NCI-H526 treated with DMSO at 0.1 percent for 48 hours (cell line): Measurements from ENCODE around the gene B3GAT1.

ENCODE experiments used
- DNase-seq: peaks from one replicate; lab custom pipeline; 2025; lab: John Stamatoyannopoulos, UW

The B3GAT1 gene

DNA sequence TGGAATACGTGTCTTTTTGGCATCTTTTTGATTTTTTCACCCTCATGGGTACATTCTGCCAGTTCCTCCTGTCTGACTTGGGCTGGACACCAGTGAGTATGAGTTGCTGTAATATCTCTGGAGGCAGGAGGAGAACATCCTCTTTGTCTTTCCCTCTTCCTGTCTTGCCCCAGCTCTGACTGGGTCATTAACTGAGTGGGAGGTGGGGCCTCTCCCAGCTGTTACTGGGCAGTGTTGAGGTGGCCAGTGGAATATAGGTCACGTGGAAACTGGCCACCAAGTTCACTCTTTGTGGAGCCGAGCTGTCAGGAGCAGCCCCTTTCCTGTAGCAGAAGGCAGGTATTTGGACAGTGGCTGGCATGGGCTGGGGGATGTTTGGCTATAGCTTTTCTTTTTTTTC is 78.1 kb downstream of the B3GAT1 start:
- no peak for DNase-seq

DNA sequence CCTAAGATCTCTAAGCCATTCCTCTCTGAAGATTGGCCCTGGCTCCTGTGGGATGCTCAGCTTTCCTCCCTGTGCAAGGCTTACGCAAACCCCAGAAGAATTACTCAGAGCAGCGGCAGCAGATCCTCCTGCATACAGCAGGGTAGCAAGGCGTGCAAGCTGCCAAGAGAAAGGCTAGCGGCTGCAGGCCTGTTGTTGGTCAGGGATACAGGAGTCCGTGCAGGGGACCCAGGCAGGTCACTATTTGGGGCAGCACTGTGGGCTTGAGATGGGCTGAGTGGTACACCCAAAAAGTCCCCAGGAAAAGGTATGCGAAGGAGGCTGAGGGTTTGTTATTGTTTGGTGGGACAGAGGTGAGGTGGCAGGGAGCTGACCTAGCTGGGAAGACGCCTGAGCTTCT is 78.7 kb downstream of the B3GAT1 start:
- DNase-seq, result no peak

DNA sequence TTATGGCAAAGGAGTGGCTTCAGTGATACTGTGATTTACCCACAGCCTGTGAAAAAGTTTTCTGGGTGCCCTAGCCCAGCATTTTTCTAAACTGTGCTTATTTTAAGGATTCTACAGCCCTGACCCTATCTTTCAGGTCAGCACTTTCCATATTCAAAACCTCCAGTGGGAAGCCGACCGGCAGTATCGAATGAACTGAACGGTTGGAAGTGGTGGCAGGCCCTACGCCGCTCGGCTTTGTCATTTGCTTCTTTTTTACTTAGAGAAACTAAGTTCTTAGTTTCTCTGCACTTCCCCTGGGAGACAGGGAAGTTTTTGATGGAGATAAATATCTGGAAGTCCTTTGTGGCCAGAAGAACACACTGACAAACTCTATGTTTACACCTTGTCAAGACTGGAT is 79.3 kb downstream of the B3GAT1 start:
- DNase-seq, result peak; percentile 61

DNA sequence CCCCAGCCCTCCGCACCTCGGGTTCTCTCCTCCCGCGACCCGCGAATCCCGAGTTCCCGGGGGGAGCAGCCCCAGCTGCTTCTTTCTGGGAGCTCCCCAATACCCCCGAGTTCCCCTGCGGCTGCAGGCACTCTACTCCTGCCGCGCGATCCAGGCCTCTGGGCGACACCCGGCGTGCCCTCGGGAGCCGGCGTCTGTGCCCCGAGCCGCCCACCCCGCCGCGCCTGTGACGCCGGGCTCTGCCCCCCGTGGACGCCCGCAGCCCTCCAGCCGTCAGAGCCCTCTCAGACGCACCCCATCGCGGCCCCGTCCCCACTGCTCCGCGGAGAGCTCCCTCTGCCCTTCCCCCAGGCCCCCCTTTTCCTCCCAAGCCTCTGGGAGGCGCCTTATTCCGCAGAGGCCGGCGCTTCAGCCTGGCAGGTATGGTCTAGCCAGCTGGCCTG is 79.8 kb downstream of the B3GAT1 start:
- peak; percentile 74 for DNase-seq

DNA sequence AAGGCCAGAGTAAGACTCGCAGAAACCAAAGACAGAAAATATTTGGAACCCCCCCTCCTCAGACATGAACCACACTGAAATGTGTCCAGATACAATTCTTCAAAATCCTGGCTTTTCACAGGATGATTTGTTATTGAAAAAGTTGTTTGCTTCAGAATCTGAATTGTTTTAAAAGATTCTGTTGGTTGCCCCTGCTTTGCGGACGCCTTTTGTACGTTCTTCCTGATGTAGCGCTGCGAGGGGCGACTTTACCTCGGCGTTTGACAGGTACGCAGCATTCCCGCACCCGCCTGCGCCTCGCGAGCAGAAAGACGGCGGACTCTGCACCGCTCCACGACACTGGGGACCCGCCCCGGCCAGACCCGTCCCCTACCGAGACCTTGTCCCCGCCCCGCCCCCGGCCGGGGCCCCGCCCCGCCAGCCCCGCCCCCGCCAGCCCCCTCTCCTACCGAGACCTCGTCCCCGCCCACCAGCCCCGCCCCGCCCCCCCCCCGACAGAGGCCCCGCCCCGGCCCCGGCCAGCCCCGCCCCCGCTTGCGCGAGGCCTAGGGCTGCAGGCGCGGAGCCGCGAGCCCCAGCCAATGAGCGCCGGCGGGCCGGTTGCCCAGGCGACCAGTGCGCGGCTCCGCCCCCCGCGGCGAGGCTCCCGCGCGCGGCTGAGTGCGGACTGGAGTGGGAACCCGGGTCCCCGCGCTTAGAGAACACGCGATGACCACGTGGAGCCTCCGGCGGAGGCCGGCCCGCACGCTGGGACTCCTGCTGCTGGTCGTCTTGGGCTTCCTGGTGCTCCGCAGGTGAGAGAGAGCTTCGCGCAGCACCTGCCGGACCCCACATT is 80.5 kb downstream of the B3GAT1 start, which contains the start of gene GLB1L2:
Gene GLB1L2, plus strand, starts transcription at position 635 of the 835 bp plus-strand sequence. Its CDS starts 74 bp downstream, at position 709.
- peak; percentile 94 for DNase-seq

DNA sequence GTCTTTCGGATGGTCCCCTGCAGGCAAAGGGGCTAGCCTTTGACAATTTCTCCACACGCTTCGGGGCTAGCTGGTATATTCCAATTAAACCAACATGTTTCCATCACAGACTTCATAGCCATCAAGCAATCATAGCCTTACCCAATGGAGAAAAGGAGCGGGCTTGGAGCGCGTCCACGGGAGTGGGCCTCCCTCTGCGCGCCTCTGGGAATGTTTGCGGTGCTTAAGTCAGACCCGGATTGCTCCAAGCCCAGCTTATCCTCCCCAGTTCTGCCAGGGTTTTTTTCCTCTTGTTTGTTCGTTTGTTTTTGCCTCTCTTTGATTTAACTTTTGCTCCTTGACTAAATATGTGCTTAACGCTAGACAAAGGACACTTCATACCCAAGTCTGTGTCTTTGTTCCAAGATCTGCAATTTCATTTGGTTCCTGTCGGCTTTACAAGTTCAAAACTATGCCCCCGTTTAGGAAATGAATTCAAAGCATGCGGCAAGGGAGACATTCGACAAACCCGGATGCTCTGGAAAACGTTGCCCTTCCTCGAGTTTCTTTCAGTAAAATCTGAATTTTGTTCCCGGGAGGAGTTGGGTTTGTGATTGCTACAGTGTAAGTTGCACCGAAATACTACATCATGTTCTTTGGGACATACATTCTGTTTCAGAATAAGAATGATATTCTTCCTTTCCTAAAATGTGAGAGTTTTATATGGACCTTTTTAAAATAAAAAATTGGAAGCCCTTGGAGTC is 81.3 kb downstream of the B3GAT1 start:
- DNase-seq, result no peak
